HG03575 (cell line): ENCODE results near the gene VANGL2.
"Not testable (repeated sequence)": the region's sequence is repeated elsewhere in the genome, so short reads cannot be mapped to it uniquely, and the experiment has no call there.

Experiments
- ATAC-seq: cut with Tn5 transposase; IDR thresholded peaks from one replicate; pipeline ENCODE4 v1.9.1; 2021; ENCODE audit not compliant: unreplicated experiment, insufficient number of reproducible peaks, low FRiP score; ENCODE audit errors: extremely low read depth

Gene VANGL2

GRCh38 chr1:160367934-160368923 lies 32.1 kb upstream of the VANGL2 start:
- ATAC-seq: no peak

GRCh38 chr1:160369087-160369486 lies 31.3 kb upstream of the VANGL2 start:
- ATAC-seq: no peak

- ATAC-seq: no peak
Observed at GRCh38 chr1:160370561-160371345, 29.6 kb upstream of the VANGL2 start.

- ATAC-seq: no peak
Observed at GRCh38 chr1:160371346-160371631, 29.1 kb upstream of the VANGL2 start.

GRCh38 chr1:160371756-160372155 lies 28.6 kb upstream of the VANGL2 start:
- no peak for ATAC-seq

- ATAC-seq: no peak
Observed at GRCh38 chr1:160373696-160374095, 26.7 kb upstream of the VANGL2 start.

- ATAC-seq: no peak
Observed at GRCh38 chr1:160374306-160375110, 25.9 kb upstream of the VANGL2 start.

- ATAC-seq: no peak
Observed at GRCh38 chr1:160375788-160376524, 24.4 kb upstream of the VANGL2 start.

GRCh38 chr1:160376525-160377131 lies 23.7 kb upstream of the VANGL2 start:
- ATAC-seq: no peak

DNA sequence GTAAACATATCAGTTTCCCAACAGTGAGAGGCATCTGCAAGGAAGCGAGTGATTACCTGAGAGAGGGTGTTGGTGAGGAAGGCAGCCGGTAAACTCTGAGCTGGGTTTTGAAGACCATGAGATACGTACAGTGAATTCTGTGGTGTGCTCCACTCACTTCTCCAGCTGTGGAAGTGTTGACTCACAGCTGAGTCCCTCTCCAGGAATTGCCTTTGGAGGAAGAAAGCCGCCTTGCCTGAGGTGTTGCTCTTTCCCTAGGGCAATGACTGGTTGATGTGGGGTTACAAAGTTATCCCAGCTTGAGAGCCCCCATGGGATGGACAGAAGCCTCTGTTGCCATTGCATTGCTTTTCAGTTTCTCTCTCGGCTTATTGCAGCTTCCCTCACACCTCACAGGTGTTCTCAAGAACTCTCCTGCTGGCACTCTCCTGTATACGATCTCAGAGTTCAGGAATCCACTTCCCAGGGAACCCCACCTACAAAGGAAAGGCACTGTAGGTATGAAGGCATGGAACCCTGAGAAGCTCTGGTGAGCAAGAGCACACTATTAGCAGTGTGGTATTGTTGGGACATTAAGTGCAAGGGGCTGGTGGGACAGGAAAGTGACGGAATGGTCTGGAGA lies 22.7 kb upstream of the VANGL2 start:
- ATAC-seq: no peak

DNA sequence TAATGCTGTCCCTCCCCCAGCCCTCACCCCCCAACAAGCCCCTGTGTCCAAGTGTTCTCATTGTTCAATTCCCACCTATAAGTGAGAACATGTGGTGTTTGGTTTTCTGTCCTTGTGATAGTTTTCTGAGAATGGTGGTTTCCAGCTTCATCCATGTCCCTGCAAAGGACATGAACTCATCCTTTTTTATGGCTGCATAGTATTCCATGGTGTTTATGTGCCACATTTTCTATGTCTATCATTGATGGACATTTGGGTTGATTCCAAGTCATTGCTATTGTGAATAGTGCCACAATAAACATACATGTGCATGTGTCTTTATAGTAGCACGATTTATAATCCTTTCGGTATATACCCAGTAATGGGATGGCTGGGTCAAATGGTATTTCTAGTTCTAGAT lies 15.6 kb upstream of the VANGL2 start:
- not testable (repeated sequence) for ATAC-seq

DNA sequence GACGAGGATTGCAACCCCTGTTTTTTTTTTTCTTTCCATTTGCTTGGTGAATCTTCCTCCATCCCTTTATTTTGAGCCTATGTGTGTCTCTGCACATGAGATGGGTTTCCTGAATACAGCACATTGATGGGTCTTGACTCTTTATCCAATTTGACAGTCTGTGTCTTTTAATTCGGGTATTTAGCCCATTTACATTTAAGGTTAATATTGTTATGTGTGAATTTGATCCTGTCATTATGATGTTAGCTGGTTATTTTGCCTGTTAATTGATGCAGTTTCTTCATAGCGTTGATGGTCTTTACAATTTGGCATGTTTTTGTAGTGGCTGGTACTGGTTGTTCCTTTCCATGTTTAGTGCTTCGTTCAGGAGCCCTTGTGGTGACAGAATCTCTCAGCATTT lies 12.0 kb upstream of the VANGL2 start:
- ATAC-seq: not testable (repeated sequence)

- no peak for ATAC-seq
Observed at GRCh38 chr1:160394673-160395072, 5.7 kb upstream of the VANGL2 start.

DNA sequence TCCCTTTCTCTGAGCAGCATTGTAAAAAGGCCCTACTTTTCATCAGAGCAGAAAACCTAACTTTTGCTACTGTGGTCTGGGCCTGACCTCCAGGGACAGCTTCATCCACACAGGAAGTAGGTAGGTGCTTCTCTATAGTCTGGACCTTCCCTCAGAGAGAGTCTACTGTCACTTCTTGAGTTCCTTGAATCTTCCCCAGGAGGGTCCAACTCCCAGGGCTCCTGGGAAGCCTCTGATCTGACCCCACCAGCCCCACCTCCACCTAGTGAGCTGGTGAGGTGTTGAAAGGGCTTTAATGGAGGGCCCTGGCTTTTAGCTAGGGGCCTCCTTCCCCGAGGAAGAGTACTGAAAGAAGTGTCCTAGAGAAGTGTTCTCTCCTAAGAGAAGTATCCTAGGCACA lies 2.7 kb upstream of the VANGL2 start:
- no peak for ATAC-seq

GRCh38 chr1:160398823-160399222 lies 1.5 kb upstream of the VANGL2 start:
- ATAC-seq: no peak

- no peak for ATAC-seq
Observed at GRCh38 chr1:160399544-160400222, 681 bp upstream of the VANGL2 start.

DNA sequence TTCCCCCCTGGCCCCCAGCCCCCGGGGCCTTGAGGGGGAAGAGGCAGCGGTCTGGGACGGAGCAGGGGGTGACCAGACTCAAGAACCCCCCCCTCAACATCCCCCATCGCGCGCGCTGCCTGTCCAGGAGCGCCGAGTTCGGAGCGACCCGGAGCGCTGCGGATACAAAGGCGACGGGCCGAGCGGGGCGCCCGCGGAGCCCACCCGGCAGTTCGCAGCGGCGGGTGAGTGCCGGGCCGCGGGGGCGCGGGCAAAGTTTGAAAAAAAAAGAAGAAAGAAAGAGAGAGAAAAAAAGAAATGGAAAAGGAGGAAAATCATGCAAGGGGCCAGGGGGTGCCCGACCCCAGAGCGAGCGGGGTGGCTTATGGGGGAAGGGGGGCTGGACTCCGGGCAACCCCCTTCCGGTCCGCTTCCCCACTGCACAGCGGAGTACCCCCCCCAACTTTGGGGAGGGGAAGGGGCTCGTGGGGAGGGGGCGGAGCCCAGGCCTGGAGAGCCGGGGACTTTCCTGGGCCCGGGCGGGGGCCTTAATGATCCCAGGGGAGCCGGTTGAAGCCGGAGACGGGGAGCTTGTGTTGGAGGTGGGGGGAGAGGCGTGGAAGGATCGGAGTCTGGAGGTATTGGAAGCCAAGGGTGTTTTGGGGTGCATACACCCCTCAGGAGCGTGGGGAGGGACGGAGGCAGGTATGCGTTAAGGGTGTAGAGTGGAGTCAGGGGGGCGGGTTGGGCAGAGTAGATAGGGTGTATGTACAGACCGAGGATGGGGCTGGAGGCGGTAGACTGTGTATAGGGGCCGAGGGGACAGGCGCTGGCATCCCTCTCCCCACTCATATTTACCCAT lies 502 bp downstream of the VANGL2 start:
- ATAC-seq: no peak
